Posterior cingulate gyrus (tissue), 11 donors: ENCODE results near the gene PKP1.
"Not testable (repeated sequence)": the region's sequence is repeated elsewhere in the genome, so short reads cannot be mapped to it uniquely, and the experiment has no call there.

Experiments used
- DNase-seq, 10 donors: peaks; one replicate each; pipeline versions ENCODE4 v3.0.0 to v3.0.0-alpha.2; 2020 to 2021; ENCODE audit warnings: mixed read lengths in 3 of 10
- intact Hi-C: fragments of 100-400 bp; cut with DNase I; formaldehyde crosslinking; loops from one replicate; pipeline ENCODE4 v1.15.1; 2023

PKP1 gene

GRCh38 chr1:201282931-201283829 lies at the start of gene PKP1:
Gene PKP1, plus strand, starts transcription at chr1:201283506. Its CDS starts 197 bp downstream, at chr1:201283703.
- DNase-seq: peak in 5 of 10 donors; percentile 30 to 90 (median 80)
- intact Hi-C loops: no loop called here

GRCh38 chr1:201239646-201240045 lies 43.7 kb upstream of the PKP1 start:
- peak in 1 of 10 donors; percentile 30 for DNase-seq
- intact Hi-C loops: not testable (repeated sequence)

- intact Hi-C loops: no loop called here
- DNase-seq: no peak
Observed at GRCh38 chr1:201240171-201240570, 43.1 kb upstream of the PKP1 start.

- DNase-seq: no peak
- intact Hi-C loops: no loop called here
Observed at GRCh38 chr1:201241736-201242135, 41.6 kb upstream of the PKP1 start.

- intact Hi-C loops: no loop called here
- no peak for DNase-seq
Observed at GRCh38 chr1:201245082-201245481, 38.2 kb upstream of the PKP1 start.

GRCh38 chr1:201248721-201249559 lies 34.4 kb upstream of the PKP1 start:
- intact Hi-C loops: no loop called here
- peak in 1 of 10 donors; percentile 38 for DNase-seq

GRCh38 chr1:201250326-201251011 lies 32.8 kb upstream of the PKP1 start:
- intact Hi-C loops: loop anchor here (5.0 kb wide), 1 partner anchor 97 kb away; no protein-coding TSS in a partner anchor
- peak in 2 of 10 donors; percentile 64 to 78 for DNase-seq

GRCh38 chr1:201251411-201251810 lies 31.9 kb upstream of the PKP1 start:
- peak in 1 of 10 donors; percentile 55 for DNase-seq
- intact Hi-C loops: loop anchor here (5.0 kb wide), 1 partner anchor 96 kb away; no protein-coding TSS in a partner anchor

GRCh38 chr1:201251851-201252430 lies 31.4 kb upstream of the PKP1 start:
- DNase-seq: peak in 2 of 10 donors; percentile 67 to 69
- intact Hi-C loops: loop anchor here (5.0 kb wide), 1 partner anchor 95 kb away; no protein-coding TSS in a partner anchor

- intact Hi-C loops: loop anchor here (5.0 kb wide), 1 partner anchor 94 kb away; no protein-coding TSS in a partner anchor
- peak in 2 of 10 donors; percentile 41 to 74 for DNase-seq
Observed at GRCh38 chr1:201252944-201253371, 30.3 kb upstream of the PKP1 start.

GRCh38 chr1:201253411-201253810 lies 29.9 kb upstream of the PKP1 start:
- intact Hi-C loops: loop anchor here (5.0 kb wide), 1 partner anchor 94 kb away; no protein-coding TSS in a partner anchor
- DNase-seq: peak in 2 of 10 donors; percentile 58 to 63

- DNase-seq: peak in 2 of 10 donors; percentile 59 to 62
- intact Hi-C loops: loop anchor here (1.0 to 5.0 kb wide), 2 partner anchors 93 to 107 kb away; no protein-coding TSS in a partner anchor
Observed at GRCh38 chr1:201253906-201254624, 29.2 kb upstream of the PKP1 start.

- peak in 8 of 10 donors; percentile 51 to 95 (median 82) for DNase-seq
- intact Hi-C loops: loop anchor here (1.0 to 5.0 kb wide), 2 partner anchors 92 to 106 kb away; no protein-coding TSS in a partner anchor
Observed at GRCh38 chr1:201254625-201255478, 28.5 kb upstream of the PKP1 start.

GRCh38 chr1:201255479-201256362 lies 27.6 kb upstream of the PKP1 start:
- DNase-seq: peak in 1 of 10 donors; percentile 74
- intact Hi-C loops: no loop called here

- DNase-seq, intact Hi-C loops: not testable (repeated sequence)
Observed at GRCh38 chr1:201258132-201258531, 25.2 kb upstream of the PKP1 start.

GRCh38 chr1:201258763-201259230 lies 24.5 kb upstream of the PKP1 start:
- intact Hi-C loops: no loop called here
- DNase-seq: peak in 2 of 10 donors; percentile 61 to 62
